ELR (cell line): ENCODE measurements around the gene UPF3B.
"Not testable (repeated sequence)": the region's sequence is repeated elsewhere in the genome, so short reads cannot be mapped to it uniquely, and the experiment has no call there.

Experiments
- DNase-seq: peaks from one replicate; pipeline ENCODE4 v3.0.0-alpha.2; 2015; ENCODE audit warnings: low read depth

UPF3B gene

GRCh38 chrX:119852382-119853353 lies at the start of gene UPF3B:
TSS of gene UPF3B (minus strand) at chrX:119852963. CDS start at chrX:119852928, 35 bp downstream.
- peak; percentile 98 for DNase-seq

- no peak for DNase-seq
Observed at GRCh38 chrX:119900976-119901375, 48.2 kb upstream of the UPF3B start.

GRCh38 chrX:119899125-119899524 lies 46.4 kb upstream of the UPF3B start:
- no peak for DNase-seq

GRCh38 chrX:119895843-119896326 lies 43.1 kb upstream of the UPF3B start, which contains the start of gene AKAP14:
TSS of gene AKAP14 (plus strand) at chrX:119895893. CDS start at chrX:119903224, 7,331 bp downstream.
- no peak for DNase-seq

- DNase-seq = not testable (repeated sequence)
Observed at GRCh38 chrX:119891961-119892692, 39.4 kb upstream of the UPF3B start.

GRCh38 chrX:119890626-119891025 lies 37.9 kb upstream of the UPF3B start:
- not testable (repeated sequence) for DNase-seq

GRCh38 chrX:119887721-119888425 lies 35.1 kb upstream of the UPF3B start:
- peak; percentile 75 for DNase-seq

GRCh38 chrX:119885554-119886428 lies 33.0 kb upstream of the UPF3B start:
- peak; percentile 28 for DNase-seq

GRCh38 chrX:119880552-119881437 lies 28.0 kb upstream of the UPF3B start:
- DNase-seq = peak; percentile 65

GRCh38 chrX:119880076-119880475 lies 27.3 kb upstream of the UPF3B start:
- no peak for DNase-seq

GRCh38 chrX:119878740-119879139 lies 26.0 kb upstream of the UPF3B start:
- no peak for DNase-seq

GRCh38 chrX:119871599-119872395 lies 19.0 kb upstream of the UPF3B start, which contains the start of the genes NDUFA1 and RNF113A:
TSS of gene NDUFA1 (plus strand) at chrX:119871832. CDS start at chrX:119871912, 80 bp downstream.
TSS of gene RNF113A (minus strand) at chrX:119871733. CDS start at chrX:119871613, 120 bp downstream.
- DNase-seq = peak; percentile 84

GRCh38 chrX:119871245-119871598 lies 18.5 kb upstream of the UPF3B start:
- no peak for DNase-seq

GRCh38 chrX:119870626-119871131 lies 17.9 kb upstream of the UPF3B start:
- DNase-seq = peak; percentile 40

GRCh38 chrX:119853444-119853843 lies 681 bp upstream of the UPF3B start:
- DNase-seq = peak; percentile 29

GRCh38 chrX:119833905-119834304 lies 18.9 kb downstream of the UPF3B start:
- DNase-seq = no peak

GRCh38 chrX:119828446-119828845 lies 24.3 kb downstream of the UPF3B start:
- DNase-seq = no peak

- peak; percentile 42 for DNase-seq
Observed at GRCh38 chrX:119826399-119826959, 26.3 kb downstream of the UPF3B start.
